GM19452 (cell line): Measurements from ENCODE around the gene METTL14.
"Not testable (repeated sequence)": the region's sequence is repeated elsewhere in the genome, so short reads cannot be mapped to it uniquely, and the experiment has no call there.

Experiments used
- ATAC-seq: cut with Tn5 transposase; IDR thresholded peaks from one replicate; pipeline ENCODE4 v1.9.1; 2021; ENCODE audit not compliant: unreplicated experiment

METTL14 gene

GRCh38 chr4:118684873-118685811 is at the start of gene METTL14:
METTL14 (plus strand) TSS chr4:118685392; CDS start chr4:118685535, 143 bp downstream.
- ATAC-seq, result peak; percentile 100

- not testable (repeated sequence) for ATAC-seq
Observed at GRCh38 chr4:118636126-118636525, 49.1 kb upstream of the METTL14 start.

GRCh38 chr4:118664665-118665064 is 20.5 kb upstream of the METTL14 start:
- ATAC-seq, result not testable (repeated sequence)

- not testable (repeated sequence) for ATAC-seq
Observed at GRCh38 chr4:118669220-118669619, 16.0 kb upstream of the METTL14 start.

- not testable (repeated sequence) for ATAC-seq
Observed at GRCh38 chr4:118670968-118671367, 14.2 kb upstream of the METTL14 start.

- ATAC-seq, result no peak
Observed at GRCh38 chr4:118676128-118676527, 9.1 kb upstream of the METTL14 start.

GRCh38 chr4:118680808-118681207 is 4.4 kb upstream of the METTL14 start:
- ATAC-seq, result no peak

GRCh38 chr4:118682928-118683327 is 2.3 kb upstream of the METTL14 start:
- ATAC-seq, result no peak

- no peak for ATAC-seq
Observed at GRCh38 chr4:118683513-118683912, 1.7 kb upstream of the METTL14 start.

- ATAC-seq, result no peak
Observed at GRCh38 chr4:118703118-118703517, 17.9 kb downstream of the METTL14 start.

GRCh38 chr4:118711052-118711451 is 25.9 kb downstream of the METTL14 start:
- no peak for ATAC-seq

GRCh38 chr4:118712872-118713271 is 27.7 kb downstream of the METTL14 start:
- no peak for ATAC-seq

- no peak for ATAC-seq
Observed at GRCh38 chr4:118714682-118715081, 29.5 kb downstream of the METTL14 start.

- no peak for ATAC-seq
Observed at GRCh38 chr4:118716304-118716703, 31.1 kb downstream of the METTL14 start.

- no peak for ATAC-seq
Observed at GRCh38 chr4:118718511-118719170, 33.4 kb downstream of the METTL14 start.

GRCh38 chr4:118721752-118722151 is 36.6 kb downstream of the METTL14 start:
- no peak for ATAC-seq

GRCh38 chr4:118723369-118723768 is 38.2 kb downstream of the METTL14 start:
- ATAC-seq, result no peak

- no peak for ATAC-seq
Observed at GRCh38 chr4:118727360-118727759, 42.2 kb downstream of the METTL14 start.

- no peak for ATAC-seq
Observed at GRCh38 chr4:118729287-118730286, 44.4 kb downstream of the METTL14 start.

GRCh38 chr4:118730683-118731082 is 45.5 kb downstream of the METTL14 start:
- no peak for ATAC-seq
